Measurements from ENCODE around the gene CASK. TPM values are rescaled to one million over a fixed set of nuclear protein-coding genes. Genes with fewer than 3 reads are reported as not detected.

Gene CASK
- total and polyA plus RNA-seq, 4 donors: 3.6 to 14.8 (median 6.2) TPM

GRCh38 chrX:41707218-41707617 lies 216.1 kb downstream of the CASK start:
- TF ChIP-seq FOXA1 (IDR thresholded peaks at IDR 0.05): no peak
- no peak for TF ChIP-seq JUND (IDR thresholded peaks at IDR 0.05)
- no peak for TF ChIP-seq ZBTB33 (IDR thresholded peaks at IDR 0.05)
- 94% methylated on average over 1 of the region's 1 CpG for WGBS
- no peaks in the 10 kb centered on the region for H3K27me3 ChIP-seq (ENCODE audit: control insufficient read depth in 4 of 4, insufficient read depth in 4 of 4, low read length in 3 of 4)
- H3K36me3 ChIP-seq (ENCODE audit: control insufficient read depth in 4 of 4, insufficient read depth in 3 of 4, low read depth in 1 of 4, low read length in 3 of 4): no peaks in the 10 kb centered on the region
- H3K27ac ChIP-seq (ENCODE audit: low read depth in 1 of 2, low read length in 2 of 2): no peak overlapping the region
- DNase-seq (ENCODE audit: low spot score): no peak
- no peaks in the 10 kb centered on the region for H3K4me1 ChIP-seq (ENCODE audit: control insufficient read depth in 4 of 4, insufficient read depth in 4 of 4, low read length in 3 of 4)
- no peak overlapping the region for H3K9ac ChIP-seq (ENCODE audit: low read depth in 1 of 2, low read length in 2 of 2)
- no peaks in the 10 kb centered on the region for H3K9me3 ChIP-seq (ENCODE audit: control insufficient read depth in 4 of 4, low read length in 3 of 4)
- H3K4me3 ChIP-seq (ENCODE audit: low read depth in 1 of 3, low read length in 3 of 3): no peak overlapping the region

- Histone ChIP-seq H3K27me3 (ENCODE audit: control insufficient read depth in 4 of 4, insufficient read depth in 4 of 4, low read length in 3 of 4) (no peaks in the 10 kb centered on the region), H3K9me3 (ENCODE audit: control insufficient read depth in 4 of 4, low read length in 3 of 4) (no peaks in the 10 kb centered on the region), H3K4me1 (ENCODE audit: control insufficient read depth in 4 of 4, insufficient read depth in 4 of 4, low read length in 3 of 4) (no peaks in the 10 kb centered on the region), H3K36me3 (ENCODE audit: control insufficient read depth in 4 of 4, insufficient read depth in 3 of 4, low read depth in 1 of 4, low read length in 3 of 4) (no peaks in the 10 kb centered on the region), H3K9ac (ENCODE audit: low read depth in 1 of 2, low read length in 2 of 2) (no peak overlapping the region), H3K27ac (ENCODE audit: low read depth in 1 of 2, low read length in 2 of 2) (no peak overlapping the region), H3K4me3 (ENCODE audit: low read depth in 1 of 3, low read length in 3 of 3) (no peak overlapping the region)
- TF ChIP-seq RXRA (IDR thresholded peaks at IDR 0.05) (no peak), HNF4G (IDR thresholded peaks at IDR 0.05) (no peak), RAD21 (IDR thresholded peaks at IDR 0.05) (no peak), CTCF (IDR thresholded peaks at IDR 0.05; ENCODE audit: low read depth, low read length, missing input control) (no peak), NR2F2 (IDR thresholded peaks at IDR 0.05) (no peak), REST (IDR thresholded peaks at IDR 0.05) (no peak), GABPA (IDR thresholded peaks at IDR 0.05 in 1 of 2, conservative IDR thresholded peaks at IDR 0.05 in 1 of 2) (no peak), JUND (IDR thresholded peaks at IDR 0.05) (no peak), ATF3 (IDR thresholded peaks at IDR 0.05) (no peak)
- DNase-seq (ENCODE audit: low spot score): no peak
- WGBS: 74% methylated on average over 3 of the region's 3 CpGs
Observed at GRCh38 chrX:41705680-41706374, 217.5 kb downstream of the CASK start.
